SK-MEL-5 (cell line): ENCODE measurements around the gene MAB21L1. TPM values are rescaled to one million over a fixed set of nuclear protein-coding genes. Genes with fewer than 3 reads are reported as not detected.

Experiments
- DNase-seq: peaks from one replicate; pipeline ENCODE4 v3.0.0-alpha.2; 2016; ENCODE audit warnings: low read depth, low spot score
- in situ Hi-C: cut with HindIII; loops from 2 replicates; pipeline ENCODE4 v1.10.0; 2016; ENCODE audit warnings: low sequenced_read_pairs, high pct_unique_total_duplicates, low pct_unique_long_range_greater_than_20kb
- polyA plus RNA-seq, 2 experiments: library from polyadenylated mRNA; depleted of rRNA; stranded (reverse); fragments of >200 nt; gene quantifications; 2 replicates each; pipeline ENCODE4 v1.2.3, GENCODE V29; 2015
- total RNA-seq: library from RNA; depleted of rRNA; stranded (reverse); fragments of >200 nt; shearing (Covaris generic); gene quantifications from 2 replicates; pipeline ENCODE4 v1.2.3, GENCODE V29; 2014; rRNA removed

MAB21L1 gene
- 2.0 and 2.4 TPM in 2 replicates for total RNA-seq
- 1.6 and 2.1 TPM in 2 replicates for polyA plus RNA-seq (2015; cell fraction: cytosol; rRNA removed)
- 0.54 and 1.9 TPM in 2 replicates for polyA plus RNA-seq (2015; cell fraction: nucleus; rRNA removed)

DNA sequence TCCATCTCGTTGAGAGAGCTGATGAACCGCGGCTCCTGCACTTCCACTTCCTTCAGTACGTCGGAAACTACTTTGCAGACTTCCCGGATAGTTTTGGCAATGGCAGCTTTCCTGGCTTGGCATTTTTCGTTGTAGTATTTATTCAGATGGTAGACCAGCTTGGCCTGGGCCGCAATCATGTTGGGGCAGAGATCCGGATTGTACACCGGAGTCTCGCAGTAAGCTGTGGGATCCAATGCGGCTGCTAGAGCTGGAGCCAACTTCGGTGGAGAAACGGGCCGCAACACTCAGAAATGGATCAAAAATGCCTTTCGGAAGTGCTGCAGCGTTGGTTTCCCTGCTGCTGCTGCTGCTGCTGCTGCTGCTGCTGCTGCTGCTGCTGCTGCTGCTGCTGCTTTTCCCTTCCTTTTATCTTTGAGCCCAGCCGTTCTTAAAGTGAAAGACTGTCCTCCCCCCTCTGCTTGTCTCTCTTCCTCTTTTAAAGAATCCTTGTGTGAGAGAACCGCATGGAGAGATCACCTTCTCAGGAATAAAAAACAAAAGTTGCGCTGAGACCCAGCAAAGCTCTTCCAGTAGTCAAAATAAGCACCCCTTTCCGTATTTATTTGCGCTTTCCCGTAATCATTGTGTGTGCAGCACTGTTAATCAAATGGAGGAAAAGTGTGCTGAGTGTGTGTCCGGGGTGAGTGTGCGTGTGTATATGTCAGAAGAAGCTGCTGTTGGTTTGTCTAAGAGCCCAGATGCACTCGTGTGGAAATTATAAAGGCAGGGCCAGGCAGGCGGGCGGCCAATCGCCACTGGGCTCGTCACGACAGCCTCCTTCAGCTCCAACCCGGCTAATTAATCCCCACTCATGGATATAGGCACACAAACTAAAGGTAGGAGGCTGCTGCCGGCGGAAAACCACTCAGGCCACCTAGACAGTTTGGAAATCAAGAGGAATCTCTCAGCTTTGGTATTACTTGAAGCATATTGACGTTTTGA, at the start of gene MAB21L1:
MAB21L1 (minus strand) TSS at position 730 of the 984 bp plus-strand sequence; CDS start at position 179, 551 bp downstream.
- in situ Hi-C loops: no loop called here
- peak; percentile 56 for DNase-seq

DNA sequence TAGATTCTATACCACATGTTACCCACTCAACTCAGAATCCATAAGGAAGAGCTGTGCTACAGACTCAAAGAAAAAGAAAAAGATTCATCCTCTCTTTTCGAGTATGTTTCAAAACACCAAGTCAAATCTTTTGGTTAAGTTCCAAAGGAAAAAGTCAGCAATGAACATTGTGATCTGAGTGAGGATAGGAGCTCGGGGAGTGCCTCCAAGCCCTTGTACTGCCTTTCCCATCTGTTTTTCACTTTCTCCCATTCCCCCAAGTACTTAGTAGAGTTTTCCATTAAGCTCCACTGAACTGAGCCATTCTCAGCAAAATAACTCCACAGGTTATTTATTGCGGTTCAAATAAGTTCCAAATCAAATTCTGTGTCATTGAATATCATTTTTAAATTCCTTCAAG, 47.7 kb upstream of the MAB21L1 start:
- in situ Hi-C loops: loop anchor here (25.0 kb wide), 1 partner anchor 287 kb away; no protein-coding TSS in a partner anchor
- DNase-seq: no peak

DNA sequence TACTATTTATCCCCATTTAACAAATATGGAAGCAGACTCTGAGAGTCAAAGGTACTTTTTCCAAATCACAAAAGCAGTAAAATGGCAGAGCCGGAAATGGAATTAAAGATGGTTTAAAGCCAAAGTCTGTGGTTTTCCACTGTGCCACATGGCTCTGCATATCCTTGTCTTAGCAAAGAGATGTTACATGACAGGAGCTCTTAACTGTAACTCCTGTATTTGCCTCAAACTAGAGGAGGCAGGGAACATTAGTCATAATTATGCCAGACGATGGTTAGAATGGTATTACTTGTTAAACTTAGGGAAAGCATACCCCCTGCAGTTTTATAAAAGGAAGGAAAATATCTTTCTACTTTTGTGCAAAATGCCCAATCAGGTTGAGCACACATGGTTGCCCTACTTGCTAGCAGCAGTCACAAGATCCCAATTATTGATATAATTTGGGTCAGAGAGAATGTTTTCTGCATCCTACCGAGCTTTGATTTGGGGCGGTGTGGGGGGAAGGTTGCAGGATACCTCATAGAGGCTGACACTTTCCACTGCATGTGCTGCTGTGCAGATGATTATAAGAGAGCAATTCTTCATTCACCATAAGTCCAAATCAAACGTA, 42.0 kb upstream of the MAB21L1 start:
- in situ Hi-C loops: loop anchor here (25.0 kb wide), 1 partner anchor 281 kb away; no protein-coding TSS in a partner anchor
- peak; percentile 8 for DNase-seq

DNA sequence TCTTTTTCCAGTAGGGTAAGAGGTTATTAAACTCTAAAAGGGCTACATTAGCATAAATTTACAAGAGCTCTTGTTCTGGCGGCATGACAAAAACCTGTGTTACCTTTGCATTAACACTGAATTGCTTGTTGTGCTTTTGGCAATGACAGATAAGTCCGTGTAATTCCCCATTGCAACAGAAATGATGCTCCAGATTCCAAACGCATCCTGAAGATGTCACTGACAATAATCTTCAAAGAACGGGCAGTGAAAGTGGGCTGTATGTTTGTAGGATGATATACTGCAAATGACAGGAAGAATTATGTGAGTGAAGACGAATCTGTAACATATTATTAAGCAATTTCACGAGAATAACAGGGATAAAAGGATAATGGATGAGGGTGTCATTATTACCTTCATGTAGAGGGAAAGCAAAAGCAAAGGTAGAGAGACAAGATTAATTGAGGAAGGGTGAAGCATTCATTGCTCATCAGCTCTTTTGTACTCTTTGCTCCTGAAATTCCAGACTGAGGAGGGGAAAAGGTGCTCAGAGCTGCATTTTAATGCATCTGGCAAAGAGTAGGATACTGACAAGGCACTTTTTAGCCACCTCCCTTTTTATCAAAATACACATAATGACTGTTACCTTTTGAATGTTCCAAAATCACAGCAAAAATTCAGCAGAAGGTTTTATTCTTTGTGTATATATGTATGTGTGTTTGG, 38.5 kb upstream of the MAB21L1 start:
- in situ Hi-C loops: loop anchor here (25.0 kb wide), 1 partner anchor 278 kb away; no protein-coding TSS in a partner anchor

DNA sequence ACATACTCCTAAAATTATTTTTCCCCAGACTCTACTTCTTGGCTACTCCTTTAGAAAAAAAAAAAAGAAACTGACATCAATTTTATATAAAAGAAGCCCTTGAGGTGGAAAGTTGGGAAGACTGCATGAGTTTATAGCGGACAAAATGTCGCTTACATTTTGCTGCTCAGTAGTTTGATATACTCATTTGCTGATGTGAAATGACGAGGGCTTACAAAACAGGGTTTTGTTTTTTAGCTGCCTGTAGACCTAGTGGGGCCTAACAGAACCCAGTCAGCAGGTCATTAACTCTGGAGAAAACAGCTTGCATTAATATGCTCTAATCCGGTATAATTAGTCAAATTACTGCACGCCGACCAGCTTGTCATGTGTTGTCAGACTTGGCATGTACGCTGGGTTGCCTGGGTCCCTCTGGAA, 37.6 kb upstream of the MAB21L1 start:
- in situ Hi-C loops: loop anchor here (25.0 kb wide), 1 partner anchor 277 kb away; no protein-coding TSS in a partner anchor
- no peak for DNase-seq

More for the DNA sequence above, 38.5 kb upstream of the MAB21L1 start:
- no peak for DNase-seq

DNA sequence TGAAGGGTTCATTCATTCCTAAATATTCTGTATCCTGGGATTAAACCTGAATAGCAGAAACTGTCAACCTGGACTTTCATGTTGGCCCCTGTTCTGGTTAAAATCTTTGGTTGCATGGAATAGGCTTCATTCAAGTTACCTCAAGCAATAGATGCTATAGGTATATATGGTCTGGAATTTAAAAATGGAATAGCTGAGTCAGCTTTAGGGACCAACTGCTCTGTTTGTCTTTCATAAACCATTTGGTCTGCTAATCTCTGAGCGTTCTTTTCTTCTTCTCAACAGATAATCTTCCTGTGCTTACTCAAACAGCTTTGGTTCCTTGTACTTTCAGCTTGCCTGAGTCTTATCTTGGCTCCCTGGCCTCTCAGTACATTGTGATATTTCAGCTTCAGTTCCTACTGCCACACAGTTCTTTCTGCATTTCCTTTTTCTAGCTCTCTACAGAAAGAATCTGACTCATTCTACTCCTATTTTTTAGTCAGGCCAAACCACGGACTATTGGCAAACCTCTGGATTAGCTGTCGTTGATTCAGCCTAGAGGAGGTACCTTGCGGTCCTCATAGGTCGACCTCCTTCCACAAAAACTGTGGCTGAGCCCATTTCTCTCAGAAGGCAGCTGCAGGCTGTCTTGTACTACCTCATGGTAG, 35.9 kb upstream of the MAB21L1 start:
- no peak for DNase-seq
- in situ Hi-C loops: loop anchor here (25.0 kb wide), 1 partner anchor 275 kb away; no protein-coding TSS in a partner anchor

DNA sequence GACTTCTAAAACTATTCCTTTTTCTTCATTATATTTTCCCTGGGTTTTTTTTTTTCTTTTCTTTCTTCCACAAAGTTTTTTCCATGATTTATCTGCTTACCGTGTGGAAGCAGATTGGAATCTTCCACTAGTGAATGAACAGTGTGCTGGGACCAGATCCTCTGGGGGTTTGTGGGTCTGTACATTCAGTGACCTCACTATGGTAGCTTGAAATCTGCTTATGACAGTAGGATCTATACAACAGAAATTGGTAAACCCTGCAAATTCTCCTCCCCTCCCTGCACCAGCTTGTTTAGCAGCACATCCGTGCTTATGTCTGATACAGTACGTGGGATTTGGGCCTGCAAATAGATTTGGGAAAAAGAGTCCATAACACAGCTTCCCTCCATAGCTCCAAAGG, 26.0 kb upstream of the MAB21L1 start:
- in situ Hi-C loops: loop anchor here (25.0 kb wide), 1 partner anchor 265 kb away; no protein-coding TSS in a partner anchor
- DNase-seq: no peak

DNA sequence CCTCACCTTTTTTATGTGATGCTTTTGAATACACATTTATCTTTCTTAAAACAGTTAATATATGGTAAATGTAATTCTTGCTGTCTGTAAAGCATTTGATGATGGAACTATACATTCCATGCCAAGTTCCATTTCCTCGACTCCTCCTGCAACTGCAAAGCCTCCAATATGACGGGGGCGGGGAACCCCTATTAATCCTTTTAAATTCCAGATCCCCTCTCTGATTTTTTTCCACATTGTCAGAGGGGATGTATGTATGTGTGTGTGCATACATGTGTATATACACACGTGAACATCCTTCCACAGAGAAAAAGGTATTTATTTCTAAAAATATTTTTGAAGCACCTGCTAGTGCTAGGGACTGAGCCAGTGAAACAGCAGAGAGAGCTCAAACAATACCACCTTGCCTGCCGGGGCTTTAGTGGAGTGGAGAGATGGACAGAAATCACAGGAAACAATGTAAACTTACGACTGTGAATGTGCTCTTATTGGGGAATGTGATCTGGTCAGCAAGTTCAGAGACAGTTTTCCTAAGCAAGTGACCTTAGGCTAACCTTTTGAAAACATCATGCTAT, 25.3 kb upstream of the MAB21L1 start:
- DNase-seq: no peak
- in situ Hi-C loops: loop anchor here (25.0 kb wide), 1 partner anchor 264 kb away; no protein-coding TSS in a partner anchor

DNA sequence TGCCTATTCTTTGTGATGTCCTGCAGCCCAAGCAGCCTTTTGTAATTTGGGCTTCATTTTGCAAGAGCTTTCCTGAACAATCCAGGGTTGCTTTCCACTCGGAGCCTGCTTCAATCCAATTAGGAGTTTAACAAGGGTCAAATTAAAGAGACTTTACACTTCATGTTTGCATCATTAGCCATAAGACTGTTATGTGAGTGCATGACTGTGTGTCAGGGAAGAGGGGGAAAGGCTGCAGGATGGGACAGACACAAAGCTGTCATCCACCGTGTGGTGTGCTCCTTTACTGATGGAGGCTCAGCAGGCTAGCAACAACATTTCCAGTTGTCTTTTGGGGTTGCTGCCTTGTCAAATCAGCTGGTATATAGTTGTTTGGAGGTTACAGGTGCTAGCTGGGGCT, 23.7 kb upstream of the MAB21L1 start:
- DNase-seq: no peak
- in situ Hi-C loops: loop anchor here (25.0 kb wide), 1 partner anchor 263 kb away; no protein-coding TSS in a partner anchor

DNA sequence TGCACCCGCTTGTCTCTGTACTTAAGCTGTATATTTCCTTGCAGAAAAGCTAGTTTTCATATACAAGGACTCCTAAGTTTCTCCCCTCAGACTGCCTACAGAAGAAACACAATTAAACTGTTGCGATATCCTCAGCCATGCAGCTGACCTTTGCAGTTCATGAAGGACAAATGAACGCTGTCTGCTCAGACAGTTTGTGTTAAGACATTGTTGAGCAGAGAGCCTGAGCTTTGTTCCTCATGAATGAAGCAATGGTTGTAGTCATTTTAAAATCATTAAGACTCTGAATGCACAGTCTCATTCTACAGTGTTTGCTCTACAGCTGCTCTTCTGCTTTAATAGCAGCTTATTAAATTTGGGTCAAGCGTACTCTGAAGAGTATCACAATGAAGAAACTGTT, 23.2 kb upstream of the MAB21L1 start:
- in situ Hi-C loops: loop anchor here (25.0 kb wide), 1 partner anchor 262 kb away; no protein-coding TSS in a partner anchor
- peak; percentile 78 for DNase-seq

DNA sequence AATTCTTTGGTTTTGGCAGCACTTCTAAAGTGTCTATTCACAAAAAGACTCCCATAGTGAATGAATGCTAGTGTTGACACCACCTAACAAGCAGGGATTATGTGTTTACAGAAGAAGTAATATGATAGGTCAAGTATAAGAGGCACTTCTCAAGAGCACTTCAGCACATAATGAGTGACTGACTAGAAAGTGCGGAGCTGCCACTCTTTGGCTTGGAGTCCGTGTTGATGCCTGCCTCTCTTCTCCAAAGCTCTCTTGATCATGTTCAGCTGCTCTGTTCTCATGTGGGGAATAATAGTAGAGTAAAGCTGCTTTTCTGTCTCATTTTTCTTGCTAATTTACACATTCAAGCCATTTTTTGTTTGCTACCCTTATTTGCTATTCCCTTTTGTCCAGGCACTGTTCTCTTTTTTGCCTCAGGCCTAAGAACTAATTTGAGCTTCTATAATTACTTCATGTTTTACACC, 22.7 kb upstream of the MAB21L1 start:
- in situ Hi-C loops: no loop called here
- no peak for DNase-seq

DNA sequence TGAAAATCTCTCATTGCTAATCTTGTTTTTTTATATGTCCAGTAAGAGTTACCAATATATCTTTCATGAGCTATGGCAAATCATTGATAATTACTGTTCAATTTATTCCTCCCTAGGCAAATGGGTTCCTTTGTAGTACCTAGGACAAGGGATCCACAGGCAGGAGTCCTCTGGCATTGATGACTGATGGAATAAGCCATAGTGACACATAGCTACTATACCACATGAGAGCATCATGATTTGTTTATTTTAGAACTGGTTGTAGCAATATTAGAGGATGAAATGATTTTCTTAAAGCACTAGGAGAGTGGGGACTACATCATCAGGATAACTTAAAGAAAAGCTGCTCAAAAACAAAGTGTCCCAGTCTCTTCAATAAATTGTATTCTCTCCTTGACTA, 21.7 kb upstream of the MAB21L1 start:
- in situ Hi-C loops: no loop called here
- no peak for DNase-seq

DNA sequence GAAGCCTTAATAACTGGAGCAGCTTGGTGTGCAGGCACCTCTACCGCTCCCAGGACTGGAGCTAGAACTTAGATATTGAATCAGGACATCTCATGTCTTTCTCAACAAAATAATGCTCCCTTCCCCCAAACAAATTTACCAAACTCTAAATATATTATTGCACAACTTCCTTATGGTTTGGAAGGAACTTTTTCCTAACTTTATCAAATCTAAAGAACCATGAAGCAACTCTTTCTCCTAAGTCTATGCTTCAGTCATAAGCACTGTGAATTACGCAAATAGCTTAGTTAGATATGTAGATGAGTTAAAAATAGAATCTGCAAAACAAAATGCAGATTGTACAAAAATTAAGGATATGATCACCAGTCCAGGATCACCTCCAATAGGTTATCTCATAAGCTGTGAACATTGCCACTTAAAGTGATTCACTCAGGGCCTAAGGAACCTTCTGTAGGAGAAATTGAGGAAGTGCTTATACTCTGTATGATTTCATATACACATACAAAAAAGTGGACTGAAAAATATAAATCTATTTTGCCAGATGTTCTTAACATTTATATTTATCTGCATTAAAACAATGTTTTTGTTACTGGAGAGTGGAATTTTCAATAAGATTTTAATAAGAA, 20.4 kb upstream of the MAB21L1 start:
- in situ Hi-C loops: no loop called here
- DNase-seq: no peak

DNA sequence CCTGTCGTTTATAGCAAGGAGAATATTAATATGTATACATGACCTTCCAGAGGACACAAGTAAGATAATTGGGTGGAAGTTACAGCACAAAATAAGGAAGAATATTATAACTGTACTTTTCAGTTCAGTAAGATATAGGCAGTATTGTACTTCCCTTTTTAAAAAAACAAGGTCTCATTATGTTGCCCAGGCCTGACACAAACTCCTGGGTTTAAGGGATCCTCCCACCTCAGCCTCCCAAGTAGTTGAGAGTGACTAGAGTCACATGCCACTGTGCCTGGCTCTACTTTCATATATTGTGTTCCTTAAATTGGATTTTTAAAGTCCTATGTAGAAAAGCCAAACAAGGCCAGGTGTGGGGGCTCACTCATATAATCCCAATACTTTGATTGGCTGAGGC, 19.5 kb upstream of the MAB21L1 start:
- DNase-seq: no peak
- in situ Hi-C loops: no loop called here

DNA sequence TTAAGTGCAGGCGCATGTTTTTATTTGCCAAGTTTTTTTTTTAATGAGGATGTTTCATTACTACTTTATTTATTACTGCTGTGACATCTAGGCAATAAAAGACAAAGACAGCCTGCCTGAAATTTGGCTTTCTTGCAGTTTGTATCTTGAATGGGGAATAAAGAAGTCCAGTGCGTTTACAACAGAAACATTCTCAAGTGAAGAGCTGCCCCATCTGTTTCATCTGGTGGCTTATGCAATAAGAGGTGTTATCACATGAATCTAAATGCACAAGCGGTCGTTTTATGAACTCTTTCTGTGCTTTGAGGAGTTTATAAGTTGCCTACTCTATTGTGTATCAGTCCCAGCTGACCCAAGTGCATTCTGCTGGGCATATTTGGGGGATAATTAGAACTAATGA, 12.6 kb upstream of the MAB21L1 start:
- in situ Hi-C loops: no loop called here

DNA sequence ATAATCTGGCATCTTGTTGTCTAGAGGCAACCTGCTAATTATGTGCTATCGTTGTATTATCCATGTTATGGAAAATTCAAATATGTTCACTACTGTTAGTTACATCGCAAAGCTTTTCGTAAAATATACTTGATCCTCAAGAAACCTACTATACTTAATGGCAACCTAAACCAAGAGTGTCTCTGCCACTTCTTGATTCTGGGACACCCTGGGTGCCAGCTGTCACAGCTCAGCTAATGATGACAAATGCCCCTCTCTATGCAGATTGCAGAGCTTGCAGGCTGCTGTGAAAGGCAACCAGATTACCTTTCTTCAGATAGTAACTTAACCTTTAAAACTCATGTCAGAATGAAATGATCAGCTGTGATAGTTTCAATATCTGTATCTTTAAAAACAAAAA, 8.9 kb upstream of the MAB21L1 start:
- in situ Hi-C loops: no loop called here

More for the DNA sequence above, 12.6 kb upstream of the MAB21L1 start:
- peak; percentile 14 for DNase-seq

More for the DNA sequence above, 8.9 kb upstream of the MAB21L1 start:
- DNase-seq: no peak
